ENCODE data around the gene COPS6. TPM values are rescaled to one million over a fixed set of nuclear protein-coding genes. Genes with fewer than 3 reads are reported as not detected.

The COPS6 gene
- total and polyA plus RNA-seq, 4 donors, result 28.7 to 63.2 (median 46.8) TPM

GRCh38 chr7:100093925-100094486 is 5.2 kb downstream of the COPS6 start:
- Histone ChIP-seq H3K9ac (ENCODE audit: low read depth in 1 of 2, low read length in 2 of 2) (no peak overlapping the region), H3K4me3 (ENCODE audit: low read depth in 1 of 3, low read length in 3 of 3) (no peak overlapping the region), H3K4me1 (ENCODE audit: control insufficient read depth in 4 of 4, insufficient read depth in 4 of 4, low read length in 3 of 4) (peaks cover 4 to 16% (median 10%) of the 10 kb centered on the region in 4 donors), H3K27ac (ENCODE audit: low read depth in 1 of 2, low read length in 2 of 2) (no peak overlapping the region), H3K27me3 (ENCODE audit: control insufficient read depth in 4 of 4, insufficient read depth in 4 of 4, low read length in 3 of 4) (no peaks in the 10 kb centered on the region), H3K36me3 (ENCODE audit: control insufficient read depth in 4 of 4, insufficient read depth in 3 of 4, low read depth in 1 of 4, low read length in 3 of 4) (peaks cover 34 to 84% (median 60%) of the 10 kb centered on the region in 4 donors), H3K9me3 (ENCODE audit: control insufficient read depth in 4 of 4, low read length in 3 of 4) (no peaks in the 10 kb centered on the region)
- no peak for DNase-seq (ENCODE audit: low spot score)
- 86% methylated on average over 16 of the region's 16 CpGs for WGBS
- TF ChIP-seq HNF4G (IDR thresholded peaks at IDR 0.05), result no peak
- TF ChIP-seq ZBTB33 (IDR thresholded peaks at IDR 0.05), result no peak
- no peak for TF ChIP-seq YY1 (IDR thresholded peaks at IDR 0.05)
- TF ChIP-seq JUND (IDR thresholded peaks at IDR 0.05), result no peak
- no peak for TF ChIP-seq EGR1 (IDR thresholded peaks at IDR 0.05; ENCODE audit: low read depth in 2 of 2)
- no peak for TF ChIP-seq ATF3 (IDR thresholded peaks at IDR 0.05)
- TF ChIP-seq RXRA (IDR thresholded peaks at IDR 0.05), result no peak
- no peak for TF ChIP-seq GABPA (IDR thresholded peaks at IDR 0.05 in 1 of 2, conservative IDR thresholded peaks at IDR 0.05 in 1 of 2)
- no peak for TF ChIP-seq TAF1 (conservative IDR thresholded peaks at IDR 0.05)
- no peak for TF ChIP-seq FOXA1 (IDR thresholded peaks at IDR 0.05)
- no peak for TF ChIP-seq SP1 (IDR thresholded peaks at IDR 0.05)
- TF ChIP-seq RAD21 (IDR thresholded peaks at IDR 0.05), result no peak
- TF ChIP-seq, protein P1, sequence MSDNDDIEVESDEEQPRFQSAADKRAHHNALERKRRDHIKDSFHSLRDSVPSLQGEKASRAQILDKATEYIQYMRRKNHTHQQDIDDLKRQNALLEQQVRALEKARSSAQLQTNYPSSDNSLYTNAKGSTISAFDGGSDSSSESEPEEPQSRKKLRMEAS (IDR thresholded peaks at IDR 0.05), result no peak
- no peak for TF ChIP-seq HNF4A (conservative IDR thresholded peaks at IDR 0.05)
- TF ChIP-seq FOXA2 (IDR thresholded peaks at IDR 0.05), result no peak

DNA sequence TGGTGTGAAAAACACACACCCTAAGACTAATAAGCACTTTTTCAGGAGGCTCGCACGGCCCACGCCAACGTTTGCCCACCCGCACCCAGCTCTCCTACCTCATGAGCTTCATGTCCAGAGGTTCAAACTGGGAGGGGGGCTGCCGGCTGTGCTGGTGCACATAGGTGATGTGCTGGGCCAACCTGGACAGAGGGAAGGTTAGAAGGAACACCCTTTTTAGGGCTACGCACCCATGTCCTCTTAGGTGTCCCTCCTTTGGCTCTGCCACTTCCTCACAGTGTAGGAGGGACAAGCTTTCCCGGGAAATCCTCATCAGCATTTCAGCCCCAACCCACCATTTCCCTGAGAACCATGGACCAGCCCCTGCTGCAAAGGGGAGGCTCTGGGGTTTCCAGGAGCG is 6.5 kb downstream of the COPS6 start:
- Histone ChIP-seq H3K4me1 (ENCODE audit: control insufficient read depth in 4 of 4, insufficient read depth in 4 of 4, low read length in 3 of 4) (peaks cover 0 to 17% (median 12%) of the 10 kb centered on the region in 4 donors), H3K9ac (ENCODE audit: low read depth in 1 of 2, low read length in 2 of 2) (no peak overlapping the region), H3K27ac (ENCODE audit: low read depth in 1 of 2, low read length in 2 of 2) (no peak overlapping the region), H3K36me3 (ENCODE audit: control insufficient read depth in 4 of 4, insufficient read depth in 3 of 4, low read depth in 1 of 4, low read length in 3 of 4) (peaks cover 34 to 89% (median 63%) of the 10 kb centered on the region in 4 donors), H3K4me3 (ENCODE audit: low read depth in 1 of 3, low read length in 3 of 3) (no peak overlapping the region), H3K9me3 (ENCODE audit: control insufficient read depth in 4 of 4, low read length in 3 of 4) (no peaks in the 10 kb centered on the region), H3K27me3 (ENCODE audit: control insufficient read depth in 4 of 4, insufficient read depth in 4 of 4, low read length in 3 of 4) (no peaks in the 10 kb centered on the region)
- TF ChIP-seq TAF1 (conservative IDR thresholded peaks at IDR 0.05) (no peak), YY1 (IDR thresholded peaks at IDR 0.05) (no peak), REST (IDR thresholded peaks at IDR 0.05) (no peak)
- TF ChIP-seq, protein P1 (IDR thresholded peaks at IDR 0.05), result no peak
- DNase-seq (ENCODE audit: low spot score), result no peak
- 85% methylated on average over 9 of the region's 9 CpGs for WGBS
